ENCODE measurements around the gene RPL13A.

- no peak for TF ChIP-seq CTCF (IDR thresholded peaks at IDR 0.05)
- TF ChIP-seq POLR2A (IDR thresholded peaks at IDR 0.05) = no peak
These were observed 26.7 kb downstream of the RPL13A start for GRCh38 chr19:49514151-49514550.

Measured in tibial nerve (tissue), 3 donors.